ENCODE data around the gene PDE7B. TPM values are rescaled to one million over a fixed set of nuclear protein-coding genes. Genes with fewer than 3 reads are reported as not detected.

The PDE7B gene
- total RNA-seq, 2 experiments from 2014 or later: 0.05 to 0.12 TPM

- no peaks in the 10 kb centered on the region for H3K36me3 Mint-ChIP-seq
Observed at GRCh38 chr6:136146130-136146529, 294.6 kb downstream of the PDE7B start.

DNA sequence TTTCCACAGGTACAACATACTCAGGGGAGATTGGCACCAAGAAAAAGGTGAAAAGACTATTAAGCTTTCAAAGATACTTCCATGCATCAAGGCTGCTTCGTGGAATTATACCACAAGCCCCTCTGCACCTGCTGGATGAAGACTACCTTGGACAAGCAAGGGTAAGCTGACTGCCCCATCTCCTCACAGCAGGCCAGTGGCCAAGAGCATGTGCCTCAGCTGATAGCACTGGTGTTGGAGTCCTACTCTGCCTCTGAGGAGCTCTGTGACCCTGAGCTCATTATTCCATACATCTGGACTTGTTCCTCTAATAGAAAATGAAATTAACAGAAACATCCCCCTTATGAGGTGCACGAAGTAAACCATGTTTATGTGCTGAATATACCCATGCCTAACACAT, 295.8 kb downstream of the PDE7B start:
- Mint-ChIP-seq H3K27ac (no peak overlapping the region), H3K27me3 (peaks cover 5% of the 10 kb centered on the region), H3K36me3 (no peaks in the 10 kb centered on the region), H3K4me1 (ENCODE audit: low read depth) (no peaks in the 10 kb centered on the region), H3K9me3 (no peaks in the 10 kb centered on the region), H3K4me3 (no peak overlapping the region)
- CTCF ChIA-PET: no interaction called here
- intact Hi-C loops (cut with micrococcal nuclease): no loop called here
- no peak for DNase-seq
- POLR2A ChIA-PET: no interaction called here

More at GRCh38 chr6:136146130-136146529, 294.6 kb downstream of the PDE7B start:
- Mint-ChIP-seq H3K27ac (no peak overlapping the region), H3K9me3 (peaks cover 5% of the 10 kb centered on the region), H3K4me3 (no peak overlapping the region), H3K4me1 (ENCODE audit: low read depth) (no peaks in the 10 kb centered on the region), H3K27me3 (peaks cover 5% of the 10 kb centered on the region)
- POLR2A ChIA-PET: no interaction called here
- CTCF ChIA-PET: no interaction called here
- DNase-seq: no peak
- intact Hi-C loops (cut with micrococcal nuclease): no loop called here

- Mint-ChIP-seq H3K4me1 (ENCODE audit: low read depth) (no peaks in the 10 kb centered on the region), H3K27me3 (peaks cover 5% of the 10 kb centered on the region), H3K36me3 (no peaks in the 10 kb centered on the region), H3K9me3 (no peaks in the 10 kb centered on the region), H3K4me3 (no peak overlapping the region), H3K27ac (no peak overlapping the region)
- ChIA-PET POLR2A (no interaction called here), CTCF (no interaction called here)
- DNase-seq: no peak
- intact Hi-C loops (cut with micrococcal nuclease): no loop called here
Observed at GRCh38 chr6:136148051-136148450, 296.6 kb downstream of the PDE7B start.

DNA sequence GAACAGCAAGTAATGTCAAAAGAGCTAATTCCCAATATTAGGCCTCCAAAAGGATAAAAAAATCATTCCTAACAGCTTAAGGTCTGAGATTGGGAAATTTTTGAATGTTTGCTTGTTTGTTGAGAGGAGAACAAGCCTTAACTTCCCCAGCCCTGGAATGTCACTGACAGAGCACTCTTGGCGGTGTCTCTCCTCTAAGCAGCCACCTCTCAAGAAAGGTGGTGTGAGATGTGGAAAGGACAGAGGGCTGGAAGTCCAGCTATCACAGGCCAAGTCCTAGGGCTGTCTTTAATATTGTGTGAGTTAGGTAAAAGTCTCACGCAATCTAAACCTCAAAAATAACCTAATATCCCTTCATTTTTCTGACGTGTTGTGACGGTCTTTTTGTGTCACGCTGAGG, 297.0 kb downstream of the PDE7B start:
- Mint-ChIP-seq H3K27ac (no peak overlapping the region), H3K9me3 (no peaks in the 10 kb centered on the region), H3K4me3 (no peak overlapping the region), H3K4me1 (ENCODE audit: low read depth) (no peaks in the 10 kb centered on the region), H3K36me3 (no peaks in the 10 kb centered on the region), H3K27me3 (peaks cover 5% of the 10 kb centered on the region)
- ChIA-PET POLR2A (no interaction called here), CTCF (no interaction called here)
- intact Hi-C loops (cut with micrococcal nuclease): no loop called here
- no peak for DNase-seq

- POLR2A ChIA-PET: no interaction called here
Observed at GRCh38 chr6:136149311-136149710, 297.8 kb downstream of the PDE7B start.

DNA sequence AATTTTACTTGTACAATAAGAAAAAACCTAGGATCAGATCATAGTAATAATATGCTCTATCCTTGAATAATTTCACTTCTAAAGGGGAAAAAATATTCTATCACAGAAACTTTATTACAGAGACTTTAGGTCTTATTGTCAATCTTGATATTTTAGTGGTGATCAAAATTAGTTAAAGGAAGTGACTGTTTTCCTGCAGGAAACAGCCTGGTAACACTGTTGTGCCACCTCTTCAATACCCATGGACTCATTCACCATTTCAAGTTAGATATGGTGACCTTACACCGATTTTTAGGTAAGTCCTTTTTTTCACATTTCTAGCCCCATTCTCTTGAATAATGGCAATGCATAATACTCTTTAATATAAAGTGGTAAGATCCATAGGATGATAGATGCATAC, 299.5 kb downstream of the PDE7B start:
- H3K27ac Mint-ChIP-seq: no peak overlapping the region
- no peaks in the 10 kb centered on the region for H3K9me3 Mint-ChIP-seq
- intact Hi-C loops (cut with micrococcal nuclease): no loop called here
- ChIA-PET POLR2A (no interaction called here), CTCF (no interaction called here)
- H3K27me3 Mint-ChIP-seq: no peaks in the 10 kb centered on the region
- DNase-seq: no peak
- no peaks in the 10 kb centered on the region for H3K4me1 Mint-ChIP-seq (ENCODE audit: low read depth)
- H3K4me3 Mint-ChIP-seq: no peak overlapping the region
- no peaks in the 10 kb centered on the region for H3K36me3 Mint-ChIP-seq

More at GRCh38 chr6:136149311-136149710, 297.8 kb downstream of the PDE7B start:
- Mint-ChIP-seq H3K36me3 (no peaks in the 10 kb centered on the region), H3K27me3 (peaks cover 5% of the 10 kb centered on the region), H3K4me3 (no peak overlapping the region), H3K27ac (no peak overlapping the region), H3K4me1 (ENCODE audit: low read depth) (no peaks in the 10 kb centered on the region), H3K9me3 (no peaks in the 10 kb centered on the region)
- DNase-seq: no peak
- CTCF ChIA-PET: no interaction called here
- intact Hi-C loops (cut with micrococcal nuclease): no loop called here

DNA sequence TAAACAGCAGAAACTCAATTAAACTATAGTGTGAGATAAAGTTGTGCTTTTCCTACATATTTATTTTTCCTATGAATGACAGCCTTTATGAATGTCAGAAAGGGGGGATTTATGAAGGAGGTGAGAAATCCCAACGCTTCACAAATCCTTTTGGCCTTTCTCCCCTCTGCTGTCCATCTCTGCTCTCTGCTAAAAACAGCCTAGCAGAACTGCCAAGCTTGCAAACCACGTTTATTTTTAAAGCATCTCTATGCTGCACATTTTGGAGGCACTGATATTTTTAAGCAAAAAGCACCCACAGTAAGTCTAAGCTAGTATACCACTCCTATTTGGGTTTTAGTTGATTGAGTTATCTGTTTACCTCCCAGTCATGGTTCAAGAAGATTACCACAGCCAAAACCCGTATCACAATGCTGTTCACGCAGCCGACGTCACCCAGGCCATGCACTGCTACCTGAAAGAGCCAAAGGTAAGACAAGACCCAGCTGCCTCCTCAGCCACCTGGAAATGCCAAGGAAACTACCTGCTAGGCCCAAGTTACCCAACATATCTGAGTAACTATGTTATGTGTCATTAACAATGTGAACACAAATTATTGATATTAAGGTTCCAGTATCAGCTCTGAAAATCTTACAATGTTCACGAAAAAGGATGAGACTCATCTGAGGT, 302.3 kb downstream of the PDE7B start:
- Mint-ChIP-seq H3K36me3 (no peaks in the 10 kb centered on the region), H3K27ac (no peak overlapping the region), H3K4me1 (ENCODE audit: low read depth) (no peaks in the 10 kb centered on the region), H3K9me3 (no peaks in the 10 kb centered on the region), H3K27me3 (no peaks in the 10 kb centered on the region), H3K4me3 (no peak overlapping the region)
- CTCF ChIA-PET: no interaction called here
- intact Hi-C loops (cut with micrococcal nuclease): no loop called here
- POLR2A ChIA-PET: no interaction called here
- DNase-seq: no peak

GRCh38 chr6:136155191-136155590, 303.7 kb downstream of the PDE7B start:
- Mint-ChIP-seq H3K36me3 (no peaks in the 10 kb centered on the region), H3K4me3 (no peak overlapping the region), H3K9me3 (no peaks in the 10 kb centered on the region), H3K27ac (no peak overlapping the region), H3K27me3 (no peaks in the 10 kb centered on the region), H3K4me1 (ENCODE audit: low read depth) (no peaks in the 10 kb centered on the region)
- ChIA-PET CTCF (no interaction called here), POLR2A (no interaction called here)
- intact Hi-C loops (cut with micrococcal nuclease): no loop called here
- no peak for DNase-seq

GRCh38 chr6:136157743-136158142, 306.2 kb downstream of the PDE7B start:
- CTCF ChIA-PET: no interaction called here
- Mint-ChIP-seq H3K27ac (no peak overlapping the region), H3K9me3 (peaks cover 8% of the 10 kb centered on the region), H3K4me3 (no peak overlapping the region), H3K4me1 (ENCODE audit: low read depth) (no peaks in the 10 kb centered on the region), H3K27me3 (no peaks in the 10 kb centered on the region), H3K36me3 (peaks cover 3% of the 10 kb centered on the region)
- intact Hi-C loops (cut with micrococcal nuclease): no loop called here
- DNase-seq: no peak
- POLR2A ChIA-PET: no interaction called here

- Mint-ChIP-seq H3K27ac (no peak overlapping the region), H3K4me1 (ENCODE audit: low read depth) (no peaks in the 10 kb centered on the region), H3K27me3 (no peaks in the 10 kb centered on the region), H3K36me3 (peaks cover 3% of the 10 kb centered on the region), H3K9me3 (peaks cover 8% of the 10 kb centered on the region), H3K4me3 (no peak overlapping the region)
- no peak for DNase-seq
- CTCF ChIA-PET: no interaction called here
- intact Hi-C loops (cut with micrococcal nuclease): no loop called here
- POLR2A ChIA-PET: no interaction called here
Observed at GRCh38 chr6:136158387-136158821, 306.9 kb downstream of the PDE7B start.

- Mint-ChIP-seq H3K36me3 (peaks cover 3% of the 10 kb centered on the region), H3K4me1 (ENCODE audit: low read depth) (no peaks in the 10 kb centered on the region), H3K4me3 (no peak overlapping the region), H3K27ac (no peak overlapping the region), H3K27me3 (no peaks in the 10 kb centered on the region), H3K9me3 (peaks cover 13% of the 10 kb centered on the region)
- ChIA-PET POLR2A (no interaction called here), CTCF (no interaction called here)
- no peak for DNase-seq
- intact Hi-C loops (cut with micrococcal nuclease): no loop called here
Observed at GRCh38 chr6:136158971-136159370, 307.5 kb downstream of the PDE7B start.

GRCh38 chr6:136160250-136160649, 308.7 kb downstream of the PDE7B start:
- no peaks in the 10 kb centered on the region for H3K4me1 Mint-ChIP-seq (ENCODE audit: low read depth)
- H3K27me3 Mint-ChIP-seq: no peaks in the 10 kb centered on the region
- intact Hi-C loops (cut with micrococcal nuclease): no loop called here
- no peak for DNase-seq
- ChIA-PET CTCF (no interaction called here), POLR2A (no interaction called here)
- H3K9me3 Mint-ChIP-seq: peaks cover 13% of the 10 kb centered on the region
- no peak overlapping the region for H3K4me3 Mint-ChIP-seq
- no peak overlapping the region for H3K27ac Mint-ChIP-seq
- peaks cover 3% of the 10 kb centered on the region for H3K36me3 Mint-ChIP-seq

DNA sequence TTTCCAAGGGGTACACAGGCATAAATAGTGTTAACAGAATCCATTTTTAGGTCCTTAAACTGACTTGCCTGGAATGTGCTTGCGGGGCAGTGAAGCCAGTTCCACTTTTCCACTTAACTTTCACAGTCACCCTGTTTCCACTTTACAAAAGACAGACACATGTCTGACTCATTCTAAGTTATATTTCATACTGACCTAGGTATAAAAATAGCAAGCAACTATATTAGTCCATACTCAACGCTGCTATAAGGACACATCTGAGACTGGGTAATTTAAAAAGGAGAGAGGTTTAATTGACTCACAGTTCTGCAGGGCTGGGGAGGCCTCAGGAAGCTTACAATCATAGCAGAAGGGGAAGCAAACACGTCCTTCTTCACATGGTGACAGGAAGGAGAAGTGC, 310.4 kb downstream of the PDE7B start:
- H3K36me3 Mint-ChIP-seq: peaks cover 3% of the 10 kb centered on the region
- H3K9me3 Mint-ChIP-seq: peaks cover 13% of the 10 kb centered on the region
- intact Hi-C loops (cut with micrococcal nuclease): no loop called here
- no peaks in the 10 kb centered on the region for H3K4me1 Mint-ChIP-seq (ENCODE audit: low read depth)
- DNase-seq: no peak
- peaks cover 3% of the 10 kb centered on the region for H3K27me3 Mint-ChIP-seq
- no peak overlapping the region for H3K27ac Mint-ChIP-seq
- no peak overlapping the region for H3K4me3 Mint-ChIP-seq
- ChIA-PET POLR2A (no interaction called here), CTCF (no interaction called here)
